Skeletal muscle tissue (tissue), 4 donors: ENCODE measurements around the gene GOLGA8S. TPM values are rescaled to one million over a fixed set of nuclear protein-coding genes. Genes with fewer than 3 reads are reported as not detected.
A peak's percentile ranks its signal among the peaks of the same experiment; 100 is the strongest.
"Not testable (repeated sequence)": the region's sequence is repeated elsewhere in the genome, so short reads cannot be mapped to it uniquely, and the experiment has no call there.

Experiments
- H3K27ac ChIP-seq: one replicate; pipeline ENCODE4 v1.7.0; 2013; ENCODE audit warnings: mild to moderate bottlenecking, low read depth, low read length, inconsistent platforms
- H3K27me3 ChIP-seq, 3 donors: one replicate each; pipeline ENCODE4 v1.7.0; 2013; ENCODE audit warnings: low read length in 3 of 3; ENCODE audit not compliant: control insufficient read depth in 3 of 3, insufficient read depth in 3 of 3
- H3K36me3 ChIP-seq, 3 donors: one replicate each; pipeline ENCODE4 v1.7.0; 2013; ENCODE audit warnings: low read length in 3 of 3; ENCODE audit not compliant: control insufficient read depth in 3 of 3, insufficient read depth in 3 of 3
- H3K4me1 ChIP-seq, 3 donors: one replicate each; pipeline ENCODE4 v1.7.0; 2013; ENCODE audit warnings: low read length in 3 of 3, mild to moderate bottlenecking in 3 of 3; ENCODE audit not compliant: control insufficient read depth in 3 of 3, insufficient read depth in 3 of 3
- H3K4me3 ChIP-seq, 3 donors: one replicate each; pipeline ENCODE4 v1.7.0; 2013; ENCODE audit warnings: low read length in 3 of 3
- H3K9ac ChIP-seq, 3 donors: one replicate each; pipeline ENCODE4 v1.7.0; 2013; ENCODE audit warnings: low read length in 3 of 3, mild to moderate bottlenecking in 3 of 3, moderate library complexity in 2 of 3, low read depth in 1 of 3
- H3K9me3 ChIP-seq, 3 donors: one replicate each; pipeline ENCODE4 v1.7.0; 2013; ENCODE audit warnings: low read length in 3 of 3; ENCODE audit not compliant: control insufficient read depth in 3 of 3
- total RNA-seq: library from RNA; depleted of rRNA; stranded (reverse); fragments of >200 nt; gene quantifications from one replicate; pipeline ENCODE4 v1.2.3, GENCODE V29; 2014
- donor health status: Osteomylitis.

GOLGA8S gene
- total RNA-seq = not detected

DNA sequence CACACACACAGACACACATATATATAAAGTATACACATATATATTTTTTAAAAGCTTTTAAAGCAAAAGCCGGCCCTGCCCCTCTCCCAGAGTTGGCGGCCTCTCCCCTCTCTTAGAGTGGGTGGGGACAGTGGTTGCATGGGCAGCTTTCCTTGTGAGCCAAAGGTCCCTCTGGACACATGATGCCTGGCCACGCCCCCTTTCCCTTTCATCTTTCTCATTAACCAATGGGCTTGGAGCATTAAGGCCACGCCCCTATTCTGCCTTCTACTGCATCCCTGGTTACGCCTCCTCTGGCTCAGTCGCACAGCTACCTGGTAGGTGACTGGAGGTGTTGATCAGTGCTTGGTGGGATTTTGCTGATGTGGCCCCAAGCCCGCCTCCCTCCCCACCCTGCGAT lies at the start of gene GOLGA8S:
Gene GOLGA8S, plus strand, starts transcription at position 301 of the 400 bp plus-strand sequence. Its CDS starts 62 bp downstream, at position 363.
- not testable (repeated sequence) for H3K4me3 ChIP-seq, H3K36me3 ChIP-seq, H3K27ac ChIP-seq, H3K4me1 ChIP-seq, H3K27me3 ChIP-seq, H3K9me3 ChIP-seq, H3K9ac ChIP-seq

DNA sequence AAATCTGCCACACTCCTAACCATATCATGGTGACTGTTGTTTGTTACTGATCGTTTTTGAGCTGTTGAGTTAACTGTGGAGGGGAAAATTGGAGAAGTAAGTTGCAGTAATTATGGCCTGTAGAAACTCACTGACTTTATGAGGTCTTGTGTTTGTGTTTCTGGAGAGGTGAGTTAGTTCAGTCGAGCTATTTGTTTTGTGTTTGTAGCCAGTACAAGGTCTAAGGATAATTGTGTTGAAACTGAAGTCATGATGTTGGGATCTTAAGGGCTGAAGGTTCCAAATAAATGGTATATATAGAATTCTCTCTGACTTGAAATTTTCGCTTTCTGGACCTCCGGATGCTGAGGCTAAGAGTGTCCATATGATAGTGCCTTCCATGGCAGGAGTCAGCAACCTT lies 49.7 kb upstream of the GOLGA8S start:
- not testable (repeated sequence) for H3K9me3 ChIP-seq, H3K27me3 ChIP-seq, H3K4me1 ChIP-seq, H3K27ac ChIP-seq
- H3K4me3 ChIP-seq = peak overlapping the region in 1 of 3 donors; percentile 83
- peaks cover 0 to 14% (median 6%) of the 10 kb centered on the region in 3 donors for H3K36me3 ChIP-seq
- peak overlapping the region in 1 of 3 donors; percentile 63 for H3K9ac ChIP-seq

- H3K27me3 ChIP-seq, H3K27ac ChIP-seq, H3K9me3 ChIP-seq, H3K9ac ChIP-seq, H3K4me1 ChIP-seq, H3K4me3 ChIP-seq: not testable (repeated sequence)
- peaks cover 4 to 22% (median 14%) of the 10 kb centered on the region in 3 donors for H3K36me3 ChIP-seq
These were observed 48.6 kb upstream of the GOLGA8S start for GRCh38 chr15:23305921-23306320.

GRCh38 chr15:23311233-23311632 lies 43.3 kb upstream of the GOLGA8S start:
- not testable (repeated sequence) for H3K9ac ChIP-seq, H3K9me3 ChIP-seq, H3K27me3 ChIP-seq, H3K4me1 ChIP-seq, H3K27ac ChIP-seq, H3K4me3 ChIP-seq
- H3K36me3 ChIP-seq = peaks cover 7 to 29% (median 18%) of the 10 kb centered on the region in 3 donors

DNA sequence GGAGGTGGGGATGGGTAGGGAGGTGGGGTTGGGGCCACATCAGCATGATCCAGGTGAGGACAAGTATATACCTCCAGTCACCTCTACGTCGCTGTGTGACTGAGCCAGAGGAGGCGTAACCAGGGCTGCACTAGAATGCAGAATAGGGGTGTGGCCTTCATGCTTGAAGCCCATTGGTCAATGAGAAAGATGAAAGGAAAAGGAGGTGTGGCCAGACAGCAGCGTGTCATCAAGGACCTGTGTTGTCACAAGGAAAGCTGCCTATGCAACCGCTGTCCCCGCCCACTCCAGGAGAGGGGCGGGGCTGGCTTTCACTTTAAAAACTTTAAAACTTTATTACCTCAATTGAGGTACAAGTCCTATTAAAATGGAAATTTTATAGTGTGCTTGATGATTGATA lies 20.5 kb upstream of the GOLGA8S start, which contains the start of gene GOLGA6L26:
Gene GOLGA6L26, minus strand, starts transcription at position 101 of the 400 bp plus-strand sequence. Its CDS starts 61 bp downstream, at position 40.
- H3K9me3 ChIP-seq, H3K4me1 ChIP-seq, H3K27ac ChIP-seq, H3K27me3 ChIP-seq, H3K36me3 ChIP-seq, H3K4me3 ChIP-seq, H3K9ac ChIP-seq: not testable (repeated sequence)

DNA sequence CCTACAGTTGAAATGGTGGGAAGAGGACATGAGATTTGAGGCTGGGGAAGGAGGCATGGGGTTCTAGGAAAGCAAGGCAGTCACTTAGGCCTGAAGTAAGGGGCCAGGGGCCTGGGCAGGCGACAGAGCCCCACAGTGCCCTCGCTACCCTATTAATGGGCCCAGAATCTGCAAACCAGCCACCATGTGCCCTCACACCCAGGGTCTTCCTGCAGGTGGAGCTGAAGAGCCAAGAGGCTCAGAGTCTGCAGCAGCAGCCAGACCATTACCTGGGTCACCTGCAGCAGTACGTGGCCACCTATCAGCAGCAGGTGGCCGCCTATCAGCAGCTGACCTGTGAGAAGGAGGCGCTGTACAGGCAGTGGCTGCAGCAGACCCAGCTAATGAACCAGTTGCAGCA lies 8.1 kb downstream of the GOLGA8S start:
- H3K4me3 ChIP-seq, H3K9ac ChIP-seq, H3K36me3 ChIP-seq, H3K9me3 ChIP-seq, H3K27me3 ChIP-seq, H3K27ac ChIP-seq, H3K4me1 ChIP-seq: not testable (repeated sequence)

DNA sequence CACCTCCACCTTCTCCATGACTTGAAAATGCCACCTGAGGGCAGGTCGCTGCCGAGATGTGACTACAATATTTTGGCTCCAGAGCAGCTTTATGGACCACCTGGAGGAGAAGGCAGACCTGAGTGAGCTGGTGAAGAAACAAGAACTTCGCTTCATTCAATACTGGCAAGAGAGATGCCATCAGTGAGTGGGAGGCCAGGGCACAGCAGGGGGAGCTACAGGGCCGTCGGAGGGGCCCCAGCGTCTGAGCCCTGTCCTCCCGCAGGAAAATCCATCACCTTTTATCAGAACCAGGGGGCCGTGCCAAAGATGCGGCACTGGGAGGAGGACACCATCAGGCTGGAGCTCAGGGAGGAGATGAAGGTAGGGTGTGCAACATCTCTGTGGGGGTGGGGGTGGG lies 9.7 kb downstream of the GOLGA8S start:
- not testable (repeated sequence) for H3K4me1 ChIP-seq, H3K36me3 ChIP-seq, H3K27ac ChIP-seq, H3K4me3 ChIP-seq, H3K27me3 ChIP-seq, H3K9ac ChIP-seq, H3K9me3 ChIP-seq

- Histone ChIP-seq H3K9me3 (no peaks in the 10 kb centered on the region), H3K4me1 (no peaks in the 10 kb centered on the region), H3K36me3 (no peaks in the 10 kb centered on the region), H3K9ac (no peak overlapping the region), H3K27ac (no peak overlapping the region), H3K4me3 (no peak overlapping the region), H3K27me3 (no peaks in the 10 kb centered on the region)
These were observed 16.0 kb downstream of the GOLGA8S start for GRCh38 chr15:23370578-23370977.

GRCh38 chr15:23371134-23371533 lies 16.6 kb downstream of the GOLGA8S start:
- H3K27ac ChIP-seq, H3K9ac ChIP-seq, H3K4me1 ChIP-seq, H3K27me3 ChIP-seq, H3K36me3 ChIP-seq, H3K9me3 ChIP-seq, H3K4me3 ChIP-seq: not testable (repeated sequence)

DNA sequence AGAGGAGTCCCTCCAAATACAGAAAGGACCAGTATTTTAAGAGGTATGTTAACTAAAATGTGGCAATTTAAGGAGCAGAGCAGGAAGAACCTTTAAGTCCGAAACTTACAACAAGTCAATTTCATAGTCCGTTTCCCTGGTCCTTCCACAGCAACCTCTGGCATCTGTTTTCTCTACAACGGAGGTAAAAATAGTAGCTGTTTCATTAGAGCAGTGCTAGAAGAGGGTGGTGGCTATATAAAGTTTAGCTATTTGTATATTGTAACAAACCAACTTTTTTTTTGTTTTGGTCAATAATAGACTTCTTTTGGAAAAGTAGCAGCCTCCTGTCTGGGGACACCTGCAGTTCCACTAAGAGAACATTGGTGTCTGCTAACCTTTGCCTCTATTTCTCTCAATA lies 17.3 kb downstream of the GOLGA8S start:
- not testable (repeated sequence) for H3K9ac ChIP-seq, H3K4me3 ChIP-seq, H3K9me3 ChIP-seq, H3K36me3 ChIP-seq, H3K4me1 ChIP-seq, H3K27me3 ChIP-seq, H3K27ac ChIP-seq

DNA sequence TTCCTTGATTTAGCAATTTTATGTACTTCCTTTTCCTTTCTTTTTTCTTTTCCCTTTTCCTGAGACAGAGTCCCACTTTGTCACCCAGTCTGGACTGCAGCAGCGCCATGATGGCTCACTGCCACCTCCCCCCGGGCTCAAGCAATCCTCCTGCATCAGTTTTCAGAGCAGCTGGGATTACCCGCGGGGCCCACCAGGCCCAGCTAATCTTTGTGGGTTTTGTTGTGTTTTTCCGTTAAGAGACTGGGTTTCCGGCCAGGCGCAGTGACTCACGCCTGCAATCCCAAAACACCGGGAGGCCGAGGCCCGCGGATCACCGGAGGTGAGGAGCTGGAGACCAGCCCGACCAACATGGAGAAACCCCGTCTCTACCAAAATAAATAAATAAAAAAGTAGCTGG lies 17.7 kb downstream of the GOLGA8S start:
- Histone ChIP-seq H3K4me3 (no peak overlapping the region), H3K27ac (no peak overlapping the region), H3K27me3 (no peaks in the 10 kb centered on the region), H3K36me3 (no peaks in the 10 kb centered on the region), H3K9me3 (no peaks in the 10 kb centered on the region), H3K4me1 (no peaks in the 10 kb centered on the region), H3K9ac (no peak overlapping the region)
